HEK293T (cell line): ENCODE data around the gene P2RY14.
"Not testable (repeated sequence)": the region's sequence is repeated elsewhere in the genome, so short reads cannot be mapped to it uniquely, and the experiment has no call there.

Experiments used
- CTCF ChIA-PET: fragments of 350-600 bp; formaldehyde crosslinking; extraction: SDS; loops from one replicate; lab custom pipeline; 2021; ENCODE audit warnings: antibody characterized with exemption, inconsistent platforms; lab: Yijun Ruan, JAX
- POLR2A ChIA-PET: fragments of 350-600 bp; formaldehyde crosslinking; extraction: SDS; loops from one replicate; lab custom pipeline; 2020; ENCODE audit warnings: antibody characterized with exemption, inconsistent platforms; lab: Yijun Ruan, JAX
- DNase-seq: peaks from one replicate; pipeline ENCODE4 v3.0.0; 2012; ENCODE audit warnings: mixed read lengths; ENCODE audit errors: extremely low spot score
- ARNT ChIP-seq: fragments of 450-650 bp; IDR thresholded peaks from 2 replicates; pipeline ENCODE4 v1.6.1; 2017; ENCODE audit warnings: mild to moderate bottlenecking
- BHLHE40 ChIP-seq: fragments of 450-650 bp; IDR thresholded peaks from 2 replicates; pipeline ENCODE4 v1.6.1; 2016; ENCODE audit warnings: mild to moderate bottlenecking, moderate library complexity, borderline replicate concordance
- CTBP1 ChIP-seq: fragments of 450-650 bp; IDR thresholded peaks from 2 replicates; pipeline ENCODE4 v1.6.1; 2016; ENCODE audit warnings: borderline replicate concordance
- ELF4 ChIP-seq: fragments of 450-650 bp; IDR thresholded peaks from 2 replicates; pipeline ENCODE4 v1.6.1; 2017; ENCODE audit warnings: antibody characterized with exemption
- FOXA1 ChIP-seq: fragments of 450-650 bp; IDR thresholded peaks from 2 replicates; pipeline ENCODE4 v1.6.1; 2016; ENCODE audit warnings: mild to moderate bottlenecking
- FOXK2 ChIP-seq: fragments of 450-650 bp; IDR thresholded peaks from 2 replicates; pipeline ENCODE4 v1.6.1; 2016; ENCODE audit warnings: mild to moderate bottlenecking
- FOXM1 ChIP-seq: fragments of 450-650 bp; IDR thresholded peaks from 2 replicates; pipeline ENCODE4 v1.6.1; 2017; ENCODE audit warnings: mild to moderate bottlenecking, borderline replicate concordance
- HDGF ChIP-seq: fragments of 450-650 bp; IDR thresholded peaks from 2 replicates; pipeline ENCODE4 v1.6.1; 2017; ENCODE audit warnings: antibody characterized with exemption, borderline replicate concordance
- L3MBTL2 ChIP-seq: fragments of 450-650 bp; conservative IDR thresholded peaks from 2 replicates; pipeline ENCODE4 v1.6.1; 2016; ENCODE audit warnings: mild to moderate bottlenecking
- LEF1 ChIP-seq: fragments of 450-650 bp; IDR thresholded peaks from 2 replicates; pipeline ENCODE4 v1.6.1; 2017; ENCODE audit warnings: mild to moderate bottlenecking, borderline replicate concordance
- NFRKB ChIP-seq: fragments of 450-650 bp; IDR thresholded peaks from 2 replicates; pipeline ENCODE4 v1.6.1; 2016; ENCODE audit warnings: mild to moderate bottlenecking, moderate library complexity
- PKNOX1 ChIP-seq: fragments of 450-650 bp; IDR thresholded peaks from 2 replicates; pipeline ENCODE4 v1.6.1; 2016
- SP1 ChIP-seq: fragments of 450-650 bp; IDR thresholded peaks from 2 replicates; pipeline ENCODE4 v1.6.1; 2017
- SUZ12 ChIP-seq: fragments of 450-650 bp; IDR thresholded peaks from 2 replicates; pipeline ENCODE4 v1.6.1; 2016; ENCODE audit warnings: mild to moderate bottlenecking
- TARDBP ChIP-seq: fragments of 450-650 bp; IDR thresholded peaks from 2 replicates; pipeline ENCODE4 v1.6.1; 2016
- ZNF384 ChIP-seq: fragments of 450-650 bp; IDR thresholded peaks from 2 replicates; pipeline ENCODE4 v1.6.1; 2016

Gene P2RY14

GRCh38 chr3:151265166-151265565 is 13.2 kb downstream of the P2RY14 start:
- TF ChIP-seq ELF4 (no peak), FOXA1 (no peak), ARNT (no peak), ZNF384 (no peak), HDGF (no peak), BHLHE40 (no peak), CTBP1 (no peak), SUZ12 (no peak), TARDBP (no peak), NFRKB (no peak), LEF1 (no peak), FOXM1 (no peak)
- CTCF ChIA-PET: no interaction called here
- POLR2A ChIA-PET: no interaction called here
- DNase-seq: no peak

- ChIA-PET POLR2A (no interaction called here), CTCF (no interaction called here)
- no peak for DNase-seq
- TF ChIP-seq FOXA1 (no peak), FOXM1 (no peak), PKNOX1 (no peak), BHLHE40 (no peak), FOXK2 (no peak), ELF4 (no peak), NFRKB (no peak), ARNT (no peak), ZNF384 (no peak), L3MBTL2 (no peak), TARDBP (no peak), LEF1 (no peak), CTBP1 (no peak), HDGF (no peak), SP1 (no peak)
Observed at GRCh38 chr3:151264605-151265004, 13.7 kb downstream of the P2RY14 start.

- TF ChIP-seq ARNT: no peak
- no peak for TF ChIP-seq HDGF
- no peak for TF ChIP-seq NFRKB
- no peak for TF ChIP-seq LEF1
- no peak for TF ChIP-seq FOXM1
- no peak for TF ChIP-seq ZNF384
- no peak for TF ChIP-seq SP1
- no peak for TF ChIP-seq FOXK2
- TF ChIP-seq FOXA1: no peak
- no peak for TF ChIP-seq BHLHE40
- TF ChIP-seq L3MBTL2: no peak
- no peak for TF ChIP-seq SUZ12
- no peak for TF ChIP-seq ELF4
- TF ChIP-seq PKNOX1: no peak
- CTCF ChIA-PET: no interaction called here
- no peak for DNase-seq
- POLR2A ChIA-PET: no interaction called here
Observed at GRCh38 chr3:151262871-151263525, 15.3 kb downstream of the P2RY14 start.

GRCh38 chr3:151259664-151260063 is 18.7 kb downstream of the P2RY14 start:
- POLR2A ChIA-PET: no interaction called here
- no peak for DNase-seq
- TF ChIP-seq HDGF: no peak
- TF ChIP-seq SP1: no peak
- no peak for TF ChIP-seq FOXA1
- no peak for TF ChIP-seq CTBP1
- TF ChIP-seq FOXK2: no peak
- no peak for TF ChIP-seq PKNOX1
- TF ChIP-seq ZNF384: no peak
- no peak for TF ChIP-seq ELF4
- TF ChIP-seq L3MBTL2: no peak
- TF ChIP-seq SUZ12: no peak
- CTCF ChIA-PET: no interaction called here

- ChIA-PET CTCF (no interaction called here), POLR2A (no interaction called here)
- TF ChIP-seq FOXA1 (no peak), CTBP1 (no peak), HDGF (no peak), FOXM1 (no peak), NFRKB (no peak), SUZ12 (no peak), TARDBP (no peak), ZNF384 (no peak), BHLHE40 (no peak), FOXK2 (no peak), PKNOX1 (no peak), L3MBTL2 (no peak), ELF4 (no peak), LEF1 (no peak), ARNT (no peak), SP1 (no peak)
- DNase-seq: no peak
Observed at GRCh38 chr3:151256749-151257148, 21.6 kb downstream of the P2RY14 start.

- CTCF ChIA-PET: interaction anchor here (0.6 to 0.8 kb wide), 2 partner anchors 20 to 21 kb away, joined by 3 read pairs; no protein-coding TSS in a partner anchor
- TF ChIP-seq FOXK2 (no peak), ARNT (no peak), ZNF384 (no peak), FOXM1 (no peak), L3MBTL2 (no peak)
- POLR2A ChIA-PET: no interaction called here
Observed at GRCh38 chr3:151248772-151249337, 29.5 kb downstream of the P2RY14 start.

GRCh38 chr3:151242006-151242405 is 36.3 kb downstream of the P2RY14 start:
- DNase-seq, POLR2A ChIA-PET, CTCF ChIA-PET: not testable (repeated sequence)

More at GRCh38 chr3:151248772-151249337, 29.5 kb downstream of the P2RY14 start:
- no peak for DNase-seq
